Urinary bladder (tissue), 4 donors: ENCODE measurements around the gene MAP4K4. TPM values are rescaled to one million over a fixed set of nuclear protein-coding genes. Genes with fewer than 3 reads are reported as not detected.

ENCODE experiments used
- DNase-seq: peaks from one replicate; pipeline ENCODE4 v3.0.0-alpha.2; 2015; ENCODE audit errors: extremely low spot score
- H3K27ac ChIP-seq: one replicate; pipeline ENCODE4 v1.5.1; 2013; ENCODE audit warnings: low read depth, mild to moderate bottlenecking, moderate library complexity
- H3K36me3 ChIP-seq: one replicate; pipeline ENCODE4 v1.6.1; 2013; ENCODE audit warnings: mild to moderate bottlenecking, moderate library complexity; ENCODE audit not compliant: insufficient read depth
- H3K4me1 ChIP-seq: one replicate; pipeline ENCODE4 v1.6.1; 2013; ENCODE audit warnings: mild to moderate bottlenecking, moderate library complexity; ENCODE audit not compliant: insufficient read depth
- H3K4me3 ChIP-seq: one replicate; pipeline ENCODE4 v1.5.1; 2013; ENCODE audit warnings: low read depth, low read length
- WGBS: extraction: QIAGEN DNeasy Blood & Tissue Kit; methylation state at CpG from one replicate; pipeline ENCODE4 v1.1.7; 2013; 5-methylcytosine and 5-hydroxymethylcytosine counted together
- polyA plus RNA-seq: library from polyadenylated mRNA; stranded (reverse); fragments of 200-250 nt; gene quantifications from one replicate; pipeline ENCODE4 v1.2.3, GENCODE V29; 2013
- total RNA-seq: library from RNA; depleted of rRNA; stranded (reverse); fragments of >200 nt; gene quantifications from one replicate; pipeline ENCODE4 v1.2.3, GENCODE V29; 2014
- donor health status: healthy with polysubstance abuse.
- donor health status: healthy.

Gene MAP4K4
- total and polyA plus RNA-seq, 2 donors, result 26.5 to 75.7 TPM

DNA sequence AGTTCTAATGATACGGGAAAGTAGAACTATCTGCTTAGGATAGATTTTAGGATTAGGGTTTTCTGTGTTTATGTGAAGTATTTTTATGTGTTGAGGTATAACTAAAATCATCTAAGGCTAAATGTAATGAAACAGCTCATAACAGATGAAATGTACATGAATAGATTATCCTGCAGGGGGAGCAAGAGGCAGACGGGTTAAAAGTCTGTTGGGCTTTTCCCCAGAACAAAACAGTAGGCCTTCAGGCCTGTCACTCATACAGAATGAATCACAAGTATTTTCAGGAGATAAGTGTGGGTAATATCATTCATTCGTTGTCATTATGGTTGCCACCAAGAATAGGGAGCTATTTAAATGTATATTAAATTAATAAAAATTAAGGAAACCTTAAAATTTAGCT, 186.4 kb downstream of the MAP4K4 start:
- H3K36me3 ChIP-seq, result peaks cover 2% of the 10 kb centered on the region
- H3K4me1 ChIP-seq, result no peaks in the 10 kb centered on the region
- WGBS, result 41% methylated on average over 3 of the region's 3 CpGs
- no peak overlapping the region for H3K4me3 ChIP-seq
- no peak for DNase-seq
- H3K27ac ChIP-seq, result no peak overlapping the region

DNA sequence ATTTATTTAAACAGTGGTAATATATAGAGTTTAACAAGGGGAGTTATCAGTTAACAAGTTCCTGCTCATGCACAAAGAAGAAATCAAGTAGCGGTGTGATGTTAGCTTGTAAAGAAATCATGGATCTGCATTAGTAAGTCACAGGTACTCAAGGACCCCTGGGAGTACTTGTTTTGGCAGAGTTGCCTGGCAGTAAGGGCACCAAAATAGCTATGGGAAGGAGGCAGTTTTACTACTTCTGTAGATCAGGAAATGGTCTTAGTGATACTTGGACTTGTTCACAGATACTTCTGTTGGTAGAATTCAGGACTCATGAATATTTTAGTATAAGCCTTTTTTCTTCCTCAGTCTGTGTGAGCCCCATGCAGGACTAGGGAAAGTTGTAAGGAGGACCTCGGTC, 186.9 kb downstream of the MAP4K4 start:
- 88% methylated on average over 2 of the region's 2 CpGs for WGBS
- H3K4me1 ChIP-seq, result no peaks in the 10 kb centered on the region

DNA sequence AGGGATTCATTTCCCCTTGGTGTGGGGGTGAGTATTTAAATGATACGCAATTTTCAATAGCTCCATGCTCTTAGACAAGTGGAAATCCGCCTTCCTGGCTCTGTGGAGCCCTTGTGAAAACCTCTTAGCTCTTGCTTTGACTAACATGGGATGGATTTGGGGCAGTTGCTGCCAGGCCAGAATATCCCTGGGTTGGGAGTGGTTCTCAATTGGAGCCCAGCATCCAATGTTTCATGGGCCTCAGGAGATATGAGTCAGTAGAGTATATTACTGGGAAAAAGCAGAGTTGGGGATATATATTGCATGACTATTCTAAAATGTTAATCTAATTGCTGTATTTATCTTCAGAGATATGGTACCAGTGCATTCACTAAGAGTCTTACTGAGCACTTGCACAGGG, 189.8 kb downstream of the MAP4K4 start:
- H3K4me1 ChIP-seq, result no peaks in the 10 kb centered on the region
- no peak overlapping the region for H3K4me3 ChIP-seq
- H3K27ac ChIP-seq, result no peak overlapping the region
- H3K36me3 ChIP-seq, result peaks cover 2% of the 10 kb centered on the region
- 91% methylated on average over 2 of the region's 2 CpGs for WGBS
- no peak for DNase-seq

More for the DNA sequence above, 186.9 kb downstream of the MAP4K4 start:
- H3K27ac ChIP-seq, result no peak overlapping the region
- no peak for DNase-seq
- H3K36me3 ChIP-seq, result peaks cover 2% of the 10 kb centered on the region
- no peak overlapping the region for H3K4me3 ChIP-seq

DNA sequence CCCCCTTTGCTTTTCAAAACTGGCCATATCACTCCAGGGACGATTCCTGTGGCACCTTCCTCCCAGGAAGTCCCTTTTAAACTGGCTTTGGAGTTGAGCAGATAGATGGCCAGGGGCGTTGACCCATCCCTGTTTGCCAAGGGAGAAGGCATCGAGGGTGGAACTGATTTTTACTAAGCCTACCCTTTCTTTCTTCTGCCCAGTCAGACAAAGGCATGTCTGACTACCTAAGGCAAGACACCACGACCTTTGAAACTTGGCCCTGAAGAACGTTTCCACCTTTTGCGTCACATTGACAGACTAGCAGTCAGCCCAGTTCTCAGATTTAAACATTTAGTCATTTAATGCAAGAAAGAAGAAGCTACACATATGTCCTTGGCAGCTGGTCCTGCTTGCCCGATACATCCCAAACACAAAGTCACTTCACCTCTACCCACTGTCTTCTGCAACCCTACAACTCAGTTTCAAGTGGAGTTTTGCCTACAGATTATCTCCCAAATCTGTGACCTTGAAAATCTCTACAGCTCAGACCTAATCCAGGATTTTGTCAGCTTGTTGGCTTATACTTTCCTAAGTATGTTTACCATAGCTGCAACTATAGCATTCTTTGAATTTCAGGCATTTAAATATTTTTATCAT, 192.1 kb downstream of the MAP4K4 start:
- no peak for DNase-seq
- WGBS, result 89% methylated on average over 7 of the region's 7 CpGs
- no peak overlapping the region for H3K27ac ChIP-seq
- peaks cover 2% of the 10 kb centered on the region for H3K36me3 ChIP-seq
- no peak overlapping the region for H3K4me3 ChIP-seq
- no peaks in the 10 kb centered on the region for H3K4me1 ChIP-seq

DNA sequence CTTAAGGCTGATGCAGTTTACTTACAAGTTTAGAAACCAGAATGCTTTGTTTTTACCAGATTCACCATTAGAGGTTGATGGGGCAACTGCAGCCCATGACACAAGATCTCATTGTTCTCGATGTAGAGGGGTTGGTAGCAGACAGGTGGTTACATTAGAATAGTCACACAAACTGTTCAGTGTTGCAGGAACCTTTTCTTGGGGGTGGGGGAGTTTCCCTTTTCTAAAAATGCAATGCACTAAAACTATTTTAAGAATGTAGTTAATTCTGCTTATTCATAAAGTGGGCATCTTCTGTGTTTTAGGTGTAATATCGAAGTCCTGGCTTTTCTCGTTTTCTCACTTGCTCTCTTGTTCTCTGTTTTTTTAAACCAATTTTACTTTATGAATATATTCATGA, 194.9 kb downstream of the MAP4K4 start:
- 96% methylated on average over 3 of the region's 3 CpGs for WGBS
- Histone ChIP-seq H3K27ac (no peak overlapping the region), H3K36me3 (peaks cover 2% of the 10 kb centered on the region)

DNA sequence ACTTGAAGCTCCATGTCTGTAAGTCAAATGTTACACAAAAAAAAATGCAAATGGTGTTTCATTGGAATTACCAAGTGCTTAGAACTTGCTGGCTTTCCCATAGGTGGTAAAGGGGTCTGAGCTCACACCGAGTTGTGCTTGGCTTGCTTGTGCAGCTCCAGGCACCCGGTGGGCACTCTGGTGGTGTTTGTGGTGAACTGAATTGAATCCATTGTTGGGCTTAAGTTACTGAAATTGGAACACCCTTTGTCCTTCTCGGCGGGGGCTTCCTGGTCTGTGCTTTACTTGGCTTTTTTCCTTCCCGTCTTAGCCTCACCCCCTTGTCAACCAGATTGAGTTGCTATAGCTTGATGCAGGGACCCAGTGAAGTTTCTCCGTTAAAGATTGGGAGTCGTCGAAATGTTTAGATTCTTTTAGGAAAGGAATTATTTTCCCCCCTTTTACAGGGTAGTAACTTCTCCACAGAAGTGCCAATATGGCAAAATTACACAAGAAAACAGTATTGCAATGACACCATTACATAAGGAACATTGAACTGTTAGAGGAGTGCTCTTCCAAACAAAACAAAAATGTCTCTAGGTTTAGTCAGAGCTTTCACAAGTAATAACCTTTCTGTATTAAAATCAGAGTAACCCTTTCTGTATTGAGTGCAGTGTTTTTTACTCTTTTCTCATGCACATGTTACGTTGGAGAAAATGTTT, 196.3 kb downstream of the MAP4K4 start:
- Histone ChIP-seq H3K4me1 (no peaks in the 10 kb centered on the region), H3K4me3 (no peak overlapping the region), H3K36me3 (no peaks in the 10 kb centered on the region), H3K27ac (no peak overlapping the region)
- no peak for DNase-seq
- 68% methylated on average over 9 of the region's 9 CpGs for WGBS

More for the DNA sequence above, 194.9 kb downstream of the MAP4K4 start:
- Histone ChIP-seq H3K4me1 (no peaks in the 10 kb centered on the region), H3K4me3 (no peak overlapping the region)
- no peak for DNase-seq

DNA sequence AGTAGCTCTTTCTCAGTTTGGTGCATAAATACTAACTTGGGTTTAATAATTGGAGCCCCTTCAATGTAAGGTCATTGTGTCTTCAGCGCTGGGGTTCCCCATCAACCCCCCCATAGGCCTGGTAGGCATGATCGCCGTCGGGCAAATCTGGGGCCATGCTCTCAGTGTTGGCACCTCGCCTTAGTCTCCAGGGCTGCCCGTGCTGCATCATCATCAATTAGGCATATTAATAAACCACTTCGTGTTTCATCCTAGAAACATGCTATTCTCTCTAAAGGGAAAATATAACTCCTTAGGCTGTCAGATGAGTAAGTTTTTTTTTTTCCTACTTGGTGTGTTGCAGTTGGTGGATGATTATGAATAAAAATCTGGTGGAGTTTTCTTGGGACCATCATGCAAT, 197.5 kb downstream of the MAP4K4 start:
- DNase-seq, result no peak
- Histone ChIP-seq H3K36me3 (no peaks in the 10 kb centered on the region), H3K4me3 (no peak overlapping the region), H3K27ac (no peak overlapping the region), H3K4me1 (no peaks in the 10 kb centered on the region)
- WGBS, result 93% methylated on average over 7 of the region's 7 CpGs

DNA sequence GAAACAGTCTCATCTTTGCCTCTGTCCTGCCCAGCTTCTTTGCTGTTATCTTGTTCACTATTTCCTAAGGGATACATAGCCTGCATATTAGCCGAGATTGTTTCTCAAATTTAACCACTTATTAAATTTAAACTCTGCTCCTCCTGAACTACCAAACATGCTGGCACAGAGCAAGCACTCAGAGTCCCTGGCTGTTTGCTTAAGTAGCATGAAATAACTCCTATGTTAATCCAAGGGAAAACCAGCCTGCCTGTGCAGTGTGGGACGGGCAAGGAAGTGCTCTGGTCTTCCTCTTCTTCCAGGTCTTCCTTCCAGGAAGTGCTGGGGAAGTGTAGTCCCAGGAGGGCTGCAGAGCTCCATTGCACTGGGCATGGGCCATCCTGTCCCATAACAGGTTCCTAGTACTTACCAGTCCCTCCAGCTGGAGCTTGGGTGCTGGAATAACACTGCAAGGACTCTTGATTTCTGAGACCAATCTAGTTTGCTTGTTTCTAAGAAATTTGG, 198.4 kb downstream of the MAP4K4 start:
- H3K36me3 ChIP-seq, result no peaks in the 10 kb centered on the region
- no peaks in the 10 kb centered on the region for H3K4me1 ChIP-seq
- WGBS, result 78% methylated on average over 2 of the region's 2 CpGs
- H3K4me3 ChIP-seq, result no peak overlapping the region
- H3K27ac ChIP-seq, result no peak overlapping the region
- DNase-seq, result no peak

DNA sequence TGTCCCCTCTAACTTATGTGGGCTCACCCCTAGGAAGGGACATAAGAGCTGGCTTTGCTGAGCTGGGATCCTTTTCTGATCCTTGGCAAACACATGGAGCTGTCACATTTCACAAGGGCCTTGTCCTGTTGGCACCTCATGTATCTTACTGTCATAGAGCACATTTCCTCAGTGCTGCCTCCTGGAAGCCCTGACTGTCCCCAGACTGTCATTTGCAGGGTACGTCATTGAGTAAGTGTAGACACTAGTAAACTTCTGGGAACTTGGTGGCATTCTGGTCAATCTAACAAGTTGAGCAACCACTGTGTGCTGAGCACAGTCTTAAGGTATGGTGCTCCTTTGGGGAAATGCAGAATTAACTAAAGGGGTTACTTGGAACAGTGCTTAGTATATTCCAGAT, 199.8 kb downstream of the MAP4K4 start:
- H3K27ac ChIP-seq, result no peak overlapping the region
- DNase-seq, result no peak
- H3K4me1 ChIP-seq, result no peaks in the 10 kb centered on the region
- H3K36me3 ChIP-seq, result no peaks in the 10 kb centered on the region
- no peak overlapping the region for H3K4me3 ChIP-seq
- WGBS, result 85% methylated on average over 1 of the region's 1 CpG

DNA sequence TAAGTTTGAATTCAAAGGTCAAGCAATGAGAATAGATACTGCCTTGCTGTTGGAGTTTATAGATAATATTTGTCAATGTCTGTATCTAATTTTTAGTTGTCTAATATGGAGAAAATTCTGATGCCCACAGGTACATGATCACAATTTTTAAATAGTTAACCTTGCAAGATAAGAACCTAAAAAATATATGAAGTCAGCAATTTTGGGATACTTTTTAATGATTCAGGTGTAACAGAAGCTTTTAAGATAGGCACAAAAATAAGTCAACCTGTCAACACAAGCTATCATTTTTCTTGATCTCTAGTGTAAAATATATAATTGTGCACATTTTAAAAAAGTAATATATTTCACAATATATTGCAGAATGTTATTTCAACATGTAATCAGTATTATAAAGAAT, 201.8 kb downstream of the MAP4K4 start:
- no peaks in the 10 kb centered on the region for H3K4me1 ChIP-seq
- DNase-seq, result no peak
- no peaks in the 10 kb centered on the region for H3K36me3 ChIP-seq
- H3K27ac ChIP-seq, result no peak overlapping the region
- H3K4me3 ChIP-seq, result no peak overlapping the region

DNA sequence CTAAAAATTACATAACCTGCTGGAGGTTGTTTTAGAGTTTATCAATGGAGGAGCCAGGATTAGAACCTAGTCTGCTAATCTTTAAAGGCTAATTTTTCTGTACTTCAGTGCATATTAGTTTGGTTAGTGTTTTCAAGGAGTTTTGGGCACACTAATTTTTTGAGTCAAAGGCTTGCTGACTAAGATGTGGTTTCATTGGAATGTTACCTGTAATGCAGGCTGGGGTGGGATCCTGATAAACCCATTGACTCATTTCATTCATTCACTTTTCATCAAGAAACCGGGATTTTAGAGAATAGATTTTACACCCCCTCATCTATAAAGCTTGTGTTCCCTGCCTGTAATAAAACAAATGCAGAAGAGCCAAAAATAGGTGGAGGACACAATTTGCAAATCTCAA, 202.4 kb downstream of the MAP4K4 start:
- Histone ChIP-seq H3K27ac (no peak overlapping the region), H3K4me3 (no peak overlapping the region), H3K36me3 (no peaks in the 10 kb centered on the region), H3K4me1 (no peaks in the 10 kb centered on the region)
- 87% methylated on average over 1 of the region's 1 CpG for WGBS
- no peak for DNase-seq

DNA sequence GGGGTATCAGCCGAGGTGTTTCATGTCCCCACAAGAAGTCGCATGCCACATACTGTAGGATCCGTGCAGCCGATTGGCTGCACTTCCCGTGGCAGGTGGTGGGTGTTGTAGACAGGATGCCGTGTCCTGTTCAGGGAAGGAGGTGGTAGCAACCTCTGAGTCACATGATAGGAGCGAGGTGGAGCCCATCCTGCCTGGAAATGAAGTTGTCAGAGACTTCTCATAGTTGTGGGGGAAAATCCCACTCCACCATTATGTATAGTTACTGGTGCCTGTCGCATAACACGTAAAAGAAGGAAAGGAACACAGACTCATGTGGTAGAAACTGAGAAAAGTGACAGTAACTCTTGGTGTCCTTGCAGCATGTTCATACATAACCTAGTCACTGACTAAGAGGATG, 202.9 kb downstream of the MAP4K4 start:
- no peaks in the 10 kb centered on the region for H3K4me1 ChIP-seq
- DNase-seq, result no peak
- no peaks in the 10 kb centered on the region for H3K36me3 ChIP-seq
- no peak overlapping the region for H3K4me3 ChIP-seq
- WGBS, result 87% methylated on average over 9 of the region's 9 CpGs
- H3K27ac ChIP-seq, result no peak overlapping the region

DNA sequence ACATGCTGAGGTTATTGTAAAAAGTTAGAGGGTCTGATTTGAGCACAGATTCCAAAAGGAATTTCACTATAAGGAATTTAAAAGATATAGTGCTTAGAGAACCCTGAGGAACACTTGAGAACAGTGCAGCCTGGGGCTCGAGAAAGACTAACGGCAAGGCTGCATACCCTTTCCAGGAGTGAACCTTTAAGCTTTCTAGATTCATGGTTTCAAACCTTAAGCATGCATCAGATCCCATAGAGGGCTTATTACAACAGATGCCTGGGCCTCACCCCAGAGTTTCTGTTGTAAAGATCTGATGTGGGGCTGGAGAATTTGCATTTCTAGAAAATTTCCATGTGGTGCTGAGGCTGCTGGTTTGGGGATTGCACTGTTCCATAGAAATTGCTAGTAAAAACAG, 203.7 kb downstream of the MAP4K4 start:
- Histone ChIP-seq H3K27ac (no peak overlapping the region), H3K4me3 (no peak overlapping the region), H3K36me3 (no peaks in the 10 kb centered on the region), H3K4me1 (no peaks in the 10 kb centered on the region)
- no peak for DNase-seq
- 93% methylated on average over 2 of the region's 2 CpGs for WGBS

DNA sequence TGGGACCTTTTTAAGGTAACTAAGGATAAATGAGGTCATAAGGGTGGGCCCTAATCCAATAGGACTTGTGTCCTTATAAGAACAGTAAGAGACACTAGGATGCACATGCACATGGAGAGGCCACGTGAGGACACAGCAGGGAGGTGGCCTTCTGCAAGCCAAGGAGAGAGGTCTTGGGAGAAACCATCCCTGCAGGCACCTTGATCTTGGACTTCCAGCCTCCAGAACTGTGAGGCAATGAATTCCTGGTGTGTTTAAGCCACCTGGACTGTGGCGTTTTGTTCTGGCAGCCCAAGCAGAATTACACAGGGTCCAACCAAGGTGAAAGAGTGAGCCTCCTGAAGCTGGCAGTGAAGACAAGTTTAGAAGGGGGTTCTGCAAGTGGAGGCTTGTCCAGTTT, 204.7 kb downstream of the MAP4K4 start:
- WGBS, result 96% methylated on average over 2 of the region's 2 CpGs
- Histone ChIP-seq H3K27ac (no peak overlapping the region), H3K4me1 (no peaks in the 10 kb centered on the region), H3K4me3 (no peak overlapping the region), H3K36me3 (no peaks in the 10 kb centered on the region)
- DNase-seq, result no peak
